Choroid plexus epithelial cell (primary cell): ENCODE results near the gene ABLIM2.

Experiments used
- DNase-seq: peaks from one replicate; pipeline ENCODE4 v3.0.0-alpha.2; 2010; ENCODE audit warnings: low read depth
- H3K4me3 ChIP-seq: 2 replicates; pipeline ENCODE4 v1.5.1; 2011; ENCODE audit warnings: low read depth, mild to moderate bottlenecking, control low read depth, low read length, moderate library complexity
- CTCF ChIP-seq: conservative IDR thresholded peaks from 2 replicates; pipeline ENCODE4 v1.5.1; 2011; ENCODE audit warnings: low read depth, mild to moderate bottlenecking, control low read depth, inconsistent platforms, low read length, moderate library complexity

Gene ABLIM2

GRCh38 chr4:8109406-8110065, 49.1 kb downstream of the ABLIM2 start:
- DNase-seq, result no peak
- no peak for TF ChIP-seq CTCF
- H3K4me3 ChIP-seq, result no peak overlapping the region

- H3K4me3 ChIP-seq, result no peak overlapping the region
- TF ChIP-seq CTCF, result no peak
- DNase-seq, result no peak
Observed at GRCh38 chr4:8108991-8109390, 49.6 kb downstream of the ABLIM2 start.

DNA sequence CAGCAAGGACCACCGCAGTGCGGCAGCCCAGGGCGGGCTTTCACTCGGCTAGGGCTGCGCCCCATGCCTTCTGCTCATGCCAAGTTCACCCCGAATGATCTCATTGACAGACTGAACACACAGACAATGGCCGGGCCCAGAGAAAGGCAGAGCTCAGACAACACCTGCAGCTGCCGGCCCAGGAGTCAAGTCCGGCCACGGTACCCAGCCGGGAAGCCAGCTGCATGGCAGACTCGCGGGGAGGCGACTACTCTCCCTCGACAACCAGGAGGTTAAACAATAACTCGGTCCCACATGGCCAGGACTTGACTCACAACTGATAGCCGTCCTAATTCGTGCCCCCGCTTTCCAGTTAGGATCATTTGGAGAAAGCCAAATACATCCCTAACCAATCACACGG, 50.4 kb downstream of the ABLIM2 start:
- no peak for DNase-seq

DNA sequence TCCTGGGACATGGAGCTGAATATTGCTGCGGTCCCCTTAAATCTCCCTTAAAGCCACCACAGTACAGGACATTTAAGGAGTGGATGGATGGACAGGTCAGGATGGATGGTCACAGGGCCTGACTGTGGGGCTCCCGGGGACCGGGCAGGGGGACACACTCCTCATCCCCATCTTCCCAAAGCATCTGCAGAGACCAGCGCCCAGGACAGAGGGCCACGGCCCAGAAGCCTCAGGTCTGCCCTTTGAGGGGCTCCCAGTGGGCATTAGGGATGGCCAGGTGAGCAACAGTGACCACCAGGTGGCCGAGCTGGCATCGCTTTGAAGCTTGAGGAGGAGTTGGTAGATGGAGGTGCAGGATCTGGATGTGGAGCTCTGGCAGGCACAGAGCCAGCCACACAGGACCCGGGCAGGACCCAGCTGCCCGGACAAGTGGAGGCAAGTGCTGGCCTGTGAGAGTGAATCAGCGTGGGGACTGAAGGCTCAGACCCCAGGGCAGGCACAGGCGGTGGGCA, 51.4 kb downstream of the ABLIM2 start:
- no peak overlapping the region for H3K4me3 ChIP-seq
- no peak for DNase-seq
- no peak for TF ChIP-seq CTCF

More for the DNA sequence above, 50.4 kb downstream of the ABLIM2 start:
- TF ChIP-seq CTCF, result no peak
- H3K4me3 ChIP-seq, result no peak overlapping the region

DNA sequence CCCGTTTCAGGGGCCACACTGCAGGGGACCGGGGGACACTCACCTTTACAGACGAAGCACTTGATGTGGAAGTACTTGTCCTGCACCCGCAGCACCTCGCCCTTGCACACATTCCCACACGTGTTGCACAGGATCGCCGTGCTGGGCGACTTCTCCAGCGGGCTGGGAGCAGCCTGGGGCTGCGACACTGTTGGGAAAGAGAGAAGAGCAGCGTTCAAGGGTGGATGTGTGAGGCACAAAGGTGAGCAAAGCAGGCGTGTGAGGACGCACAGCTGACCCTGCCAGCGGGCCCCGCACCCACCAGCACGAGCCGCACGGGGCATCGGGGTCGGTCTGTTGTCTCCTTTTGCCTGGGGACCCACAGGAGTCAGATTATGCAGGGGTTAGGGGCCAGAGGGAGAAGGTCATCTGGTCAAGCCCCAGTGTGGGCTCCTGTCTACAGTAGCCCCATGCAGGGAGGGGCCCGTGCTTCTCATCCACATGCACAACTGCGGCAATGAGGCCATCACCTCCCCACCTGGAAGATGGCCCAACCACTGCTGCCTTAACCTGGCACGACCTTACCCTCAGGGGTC, 52.1 kb downstream of the ABLIM2 start:
- H3K4me3 ChIP-seq, result no peak overlapping the region
- no peak for DNase-seq
- TF ChIP-seq CTCF, result no peak

GRCh38 chr4:8105306-8106100, 53.1 kb downstream of the ABLIM2 start:
- no peak for TF ChIP-seq CTCF
- no peak overlapping the region for H3K4me3 ChIP-seq
- DNase-seq, result no peak
